ENCODE data around the gene RRP8. TPM values are rescaled to one million over a fixed set of nuclear protein-coding genes. Genes with fewer than 3 reads are reported as not detected.

RRP8 gene
- total and polyA plus RNA-seq, 10 of the 15 experiments (the other 5 are each of a cell fraction or from before 2014, with no cell fraction given), result 4.7 to 51.2 (median 23.9) TPM

DNA sequence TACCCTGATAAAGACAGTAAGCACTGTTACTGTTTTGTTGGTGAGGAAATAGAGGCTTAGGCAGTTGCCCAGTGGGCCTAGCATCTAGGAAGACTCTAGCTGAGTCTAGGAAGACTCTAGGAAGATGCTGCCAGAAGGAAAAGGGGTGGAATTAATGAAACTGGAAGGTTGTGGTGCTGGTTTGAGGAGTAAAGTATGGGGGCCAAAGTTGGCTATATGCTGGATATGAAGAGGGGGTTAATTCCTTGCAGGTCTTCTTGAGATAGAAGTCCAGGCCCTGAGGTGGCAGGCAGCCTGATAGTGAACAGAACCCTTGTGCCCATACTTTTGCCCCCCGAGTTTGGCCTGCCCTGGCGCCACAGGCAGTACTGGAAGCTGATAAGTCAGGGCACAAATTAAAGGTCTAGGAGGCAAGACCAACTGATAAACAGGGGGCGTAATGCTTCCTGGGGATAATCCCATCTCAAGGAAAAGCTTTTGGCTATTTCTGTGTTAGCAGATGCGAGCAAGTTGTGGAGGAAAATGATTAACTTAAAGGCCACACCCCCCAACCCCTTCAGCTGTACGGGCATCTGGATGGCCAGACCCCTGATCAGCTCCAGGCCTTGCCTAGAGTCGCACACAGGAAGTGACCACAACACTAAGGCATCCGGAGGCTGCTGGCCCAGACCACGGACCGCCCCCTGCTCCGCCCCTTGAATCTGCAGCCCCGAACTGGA is 3.2 kb upstream of the RRP8 start (continued):
- no peak for TF ChIP-seq USF2 (IDR thresholded peaks at IDR 0.05; ENCODE audit: borderline replicate concordance, low read depth, low read length)

DNA sequence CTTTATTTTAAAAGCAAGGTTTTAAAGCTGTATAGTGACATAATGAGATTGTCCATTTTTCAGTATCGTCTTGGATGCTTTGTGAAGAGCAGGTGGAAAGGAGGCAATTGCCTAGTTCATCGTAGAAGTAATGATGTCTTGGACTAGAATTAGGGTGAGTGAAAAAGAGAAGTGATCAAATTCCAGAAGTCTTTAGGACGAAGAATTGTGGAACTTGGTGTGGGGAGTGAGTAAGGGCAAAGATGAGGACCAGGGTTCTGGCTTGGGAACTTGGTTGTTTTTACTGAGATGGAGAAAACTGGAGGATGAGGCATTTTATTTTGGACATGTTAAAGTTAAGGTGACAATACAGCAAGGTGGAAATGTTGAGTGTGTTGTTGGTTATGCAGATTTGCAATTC is 1.4 kb upstream of the RRP8 start:
- H3K27ac ChIP-seq (ENCODE audit: control insufficient read depth, insufficient read depth), result peak overlapping the region; percentile 85
- H3K36me3 ChIP-seq (ENCODE audit: control insufficient read depth in 2 of 2, insufficient read depth in 2 of 2, low read length in 1 of 2), result peaks cover 21 to 28% of the 10 kb centered on the region in 2 experiments
- TF ChIP-seq, protein P1, sequence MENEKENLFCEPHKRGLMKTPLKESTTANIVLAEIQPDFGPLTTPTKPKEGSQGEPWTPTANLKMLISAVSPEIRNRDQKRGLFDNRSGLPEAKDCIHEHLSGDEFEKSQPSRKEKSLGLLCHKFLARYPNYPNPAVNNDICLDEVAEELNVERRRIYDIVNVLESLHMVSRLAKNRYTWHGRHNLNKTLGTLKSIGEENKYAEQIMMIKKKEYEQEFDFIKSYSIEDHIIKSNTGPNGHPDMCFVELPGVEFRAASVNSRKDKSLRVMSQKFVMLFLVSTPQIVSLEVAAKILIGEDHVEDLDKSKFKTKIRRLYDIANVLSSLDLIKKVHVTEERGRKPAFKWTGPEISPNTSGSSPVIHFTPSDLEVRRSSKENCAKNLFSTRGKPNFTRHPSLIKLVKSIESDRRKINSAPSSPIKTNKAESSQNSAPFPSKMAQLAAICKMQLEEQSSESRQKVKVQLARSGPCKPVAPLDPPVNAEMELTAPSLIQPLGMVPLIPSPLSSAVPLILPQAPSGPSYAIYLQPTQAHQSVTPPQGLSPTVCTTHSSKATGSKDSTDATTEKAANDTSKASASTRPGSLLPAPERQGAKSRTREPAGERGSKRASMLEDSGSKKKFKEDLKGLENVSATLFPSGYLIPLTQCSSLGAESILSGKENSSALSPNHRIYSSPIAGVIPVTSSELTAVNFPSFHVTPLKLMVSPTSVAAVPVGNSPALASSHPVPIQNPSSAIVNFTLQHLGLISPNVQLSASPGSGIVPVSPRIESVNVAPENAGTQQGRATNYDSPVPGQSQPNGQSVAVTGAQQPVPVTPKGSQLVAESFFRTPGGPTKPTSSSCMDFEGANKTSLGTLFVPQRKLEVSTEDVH (IDR thresholded peaks at IDR 0.05; ENCODE audit: low read depth, partially characterized antibody), result no peak
- TF ChIP-seq SPI1 (IDR thresholded peaks at IDR 0.05; ENCODE audit: borderline replicate concordance, insufficient read depth, low read depth, low read length), result peak; percentile 28; the same call in 1 of the 2 replicates
- no TSS peak for BruUV-seq (replicated peaks)
- H3K79me2 ChIP-seq (ENCODE audit: control insufficient read depth, insufficient read depth, low read length), result peaks cover 79% of the 10 kb centered on the region
- no peaks in the 10 kb centered on the region for H3K27me3 ChIP-seq (replicated peaks in 1 of 2; ENCODE audit: control insufficient read depth in 2 of 2, insufficient read depth in 2 of 2, low read length in 1 of 2)
- intact Hi-C loops (cut with micrococcal nuclease; ENCODE audit: unreplicated experiment), result loop anchor here (1.0 to 10.0 kb wide), 2 partner anchors 79 to 220 kb away; partner anchors contain the start of gene MRPL17
- no peaks in the 10 kb centered on the region for H4K20me1 ChIP-seq (ENCODE audit: control insufficient read depth, insufficient read depth)
- ChIA-PET SMC1A (ENCODE audit: uncharacterized antibody, unreplicated experiment) (interaction anchor here (0.9 to 6.2 kb wide), 17 partner anchors 8 to 226 kb away, joined by 3 to 57 read pairs (median 4); partner anchors contain the start of genes MRPL17, TAF10 and TPP1), POLR2A (interaction anchor here (0.5 to 2.3 kb wide), 10 partner anchors 8 to 215 kb away, joined by 3 to 29 read pairs (median 4); partner anchors contain the start of genes ARFIP2, MRPL17, SMPD1 and TAF10), RAD21 (ENCODE audit: unreplicated experiment) (interaction anchor here (0.8 to 4.8 kb wide), 12 partner anchors 8 to 226 kb away, joined by 3 to 60 read pairs (median 6); partner anchors contain the start of genes MRPL17, TAF10 and TPP1), CTCF (interaction anchor here (0.8 to 2.3 kb wide), 19 partner anchors 8 to 226 kb away, joined by 3 to 48 read pairs (median 5); partner anchors contain the start of genes MRPL17 and TPP1)
- no peak for ATAC-seq
- H3K9me3 ChIP-seq (replicated peaks; ENCODE audit: control insufficient read depth, insufficient read depth, low read length), result no peaks in the 10 kb centered on the region
- no peak for FAIRE-seq
- peak overlapping the region; percentile 91 for H3K9ac ChIP-seq (ENCODE audit: control insufficient read depth, insufficient read depth, low read length)
- no peak overlapping the region for H2AFZ ChIP-seq (ENCODE audit: control insufficient read depth, low read depth, low read length)
- WGBS (ENCODE audit: insufficient coverage, insufficient replicate concordance, low lambda C conversion rate, missing lambda C conversion rate), result 0% methylated on average over 3 of the region's 3 CpGs
- peaks cover 25% of the 10 kb centered on the region for H3K4me1 ChIP-seq (ENCODE audit: control insufficient read depth, insufficient read depth, low read length)
- in situ Hi-C loops (cut with MboI), result loop anchor here (5.0 kb wide), 1 partner anchor 122 kb away; the partner anchor contains the start of genes ARFIP2 and TIMM10B
- DNase-seq (ENCODE audit: low read depth, low spot score), result no peak
- H3K4me2 ChIP-seq (ENCODE audit: control insufficient read depth, insufficient read depth), result peak overlapping the region; percentile 78
- peak overlapping the region; percentile 96 for H3K4me3 ChIP-seq

All from GM12878 (cell line).